ENCODE measurements around the gene SEMA3B.
"Not testable (repeated sequence)": the region's sequence is repeated elsewhere in the genome, so short reads cannot be mapped to it uniquely, and the experiment has no call there.

SEMA3B gene

DNA sequence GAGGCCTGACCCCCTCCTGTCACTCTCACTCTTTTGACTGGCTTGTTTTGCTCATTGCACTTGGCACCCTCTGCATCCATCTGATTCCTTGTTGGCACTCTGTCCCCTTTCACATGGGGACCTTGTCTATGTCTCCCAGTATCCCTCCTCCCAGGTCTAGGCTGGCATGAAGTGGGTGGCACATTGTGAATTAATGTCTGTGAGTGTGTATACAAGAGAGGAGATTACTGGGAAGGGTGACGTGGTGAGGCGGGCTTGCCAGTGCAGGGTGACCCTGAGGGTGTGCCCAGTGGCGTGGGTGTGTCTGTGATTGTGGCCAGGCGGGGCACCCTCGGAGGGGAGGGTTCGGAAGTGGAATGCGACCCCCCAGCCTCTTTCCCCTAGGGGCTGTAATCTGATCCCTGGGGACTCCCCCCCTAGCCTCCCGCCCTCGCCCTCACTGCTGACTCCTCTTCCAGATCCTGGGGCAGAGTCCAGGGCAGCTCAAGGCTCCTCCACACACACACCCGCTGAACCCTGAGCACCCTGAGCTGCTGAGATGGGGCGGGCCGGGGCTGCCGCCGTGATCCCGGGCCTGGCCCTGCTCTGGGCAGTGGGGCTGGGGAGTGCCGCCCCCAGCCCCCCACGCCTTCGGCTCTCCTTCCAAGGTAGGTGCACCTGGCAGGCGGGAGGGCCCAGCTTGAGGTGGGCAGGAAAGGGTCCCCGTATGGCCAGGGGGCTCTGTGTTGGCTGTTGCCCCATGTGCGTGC lies at the start of gene SEMA3B:
SEMA3B (plus strand) TSS at position 445 of the 749 bp plus-strand sequence; CDS start at position 539, 94 bp downstream.
- DNase-seq: no peak

DNA sequence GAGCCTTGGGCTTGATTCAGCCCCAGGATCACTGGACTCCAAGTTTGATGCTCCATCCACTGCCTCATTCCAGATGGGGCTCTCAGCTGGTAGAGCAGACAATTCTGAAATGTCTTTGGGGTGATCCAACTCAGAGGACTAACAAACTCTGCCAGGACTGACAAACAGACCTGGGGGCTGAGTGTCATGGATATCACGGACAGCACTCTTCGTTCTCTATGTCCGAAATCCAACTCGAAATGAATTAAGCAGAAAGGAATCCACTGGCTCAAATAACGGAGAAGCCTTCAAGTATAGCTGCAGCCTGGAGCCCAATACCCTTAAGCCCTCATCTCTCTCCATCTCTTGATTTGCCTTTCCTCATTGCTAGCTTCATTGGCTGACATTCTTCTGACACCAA lies 49.7 kb upstream of the SEMA3B start:
- no peak for DNase-seq

DNA sequence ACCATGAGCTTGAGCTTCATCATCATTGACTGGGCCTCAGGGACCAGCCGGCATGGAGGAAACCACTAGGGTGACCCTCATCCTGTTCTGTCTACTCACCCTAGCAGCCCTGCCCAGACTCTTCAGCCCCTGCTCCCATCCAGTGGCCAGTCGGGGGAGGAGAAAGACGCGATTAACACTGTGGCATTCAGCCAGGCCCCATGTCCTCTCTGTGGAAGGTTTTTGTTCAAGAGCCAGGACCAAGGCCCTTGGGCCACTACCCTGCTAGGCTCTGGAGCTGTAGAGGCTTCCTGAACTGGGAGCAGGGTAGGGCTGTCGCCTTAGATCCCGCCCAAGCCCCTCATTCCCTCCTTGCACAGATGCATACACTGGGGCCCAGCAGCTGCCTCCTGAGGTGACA lies 48.8 kb upstream of the SEMA3B start:
- DNase-seq: no peak

- DNase-seq: no peak
These were observed 47.9 kb upstream of the SEMA3B start for GRCh38 chr3:50221051-50221410.

GRCh38 chr3:50221411-50222168 lies 47.4 kb upstream of the SEMA3B start:
- DNase-seq: no peak

GRCh38 chr3:50222169-50222528 lies 46.8 kb upstream of the SEMA3B start:
- no peak for DNase-seq

DNA sequence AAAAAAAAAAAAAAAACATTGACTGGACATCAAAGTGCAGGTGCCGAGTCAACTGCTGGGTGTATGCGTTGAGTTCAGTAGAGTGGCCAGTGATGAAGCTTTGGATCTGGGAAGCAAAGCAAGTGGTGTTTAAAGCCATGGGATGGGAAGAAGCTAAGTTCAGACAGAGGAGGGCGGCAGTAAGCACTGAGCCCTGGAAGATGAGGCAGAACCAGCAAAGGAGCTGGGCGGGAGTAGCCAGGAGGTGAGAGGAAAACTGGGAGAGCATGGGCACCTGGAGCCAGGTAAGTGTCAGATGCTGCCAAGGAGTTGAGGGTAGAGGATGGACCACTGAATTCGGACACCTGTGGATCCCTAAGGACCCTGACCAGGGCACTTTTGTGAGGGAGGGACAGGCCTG lies 44.3 kb upstream of the SEMA3B start:
- no peak for DNase-seq

DNA sequence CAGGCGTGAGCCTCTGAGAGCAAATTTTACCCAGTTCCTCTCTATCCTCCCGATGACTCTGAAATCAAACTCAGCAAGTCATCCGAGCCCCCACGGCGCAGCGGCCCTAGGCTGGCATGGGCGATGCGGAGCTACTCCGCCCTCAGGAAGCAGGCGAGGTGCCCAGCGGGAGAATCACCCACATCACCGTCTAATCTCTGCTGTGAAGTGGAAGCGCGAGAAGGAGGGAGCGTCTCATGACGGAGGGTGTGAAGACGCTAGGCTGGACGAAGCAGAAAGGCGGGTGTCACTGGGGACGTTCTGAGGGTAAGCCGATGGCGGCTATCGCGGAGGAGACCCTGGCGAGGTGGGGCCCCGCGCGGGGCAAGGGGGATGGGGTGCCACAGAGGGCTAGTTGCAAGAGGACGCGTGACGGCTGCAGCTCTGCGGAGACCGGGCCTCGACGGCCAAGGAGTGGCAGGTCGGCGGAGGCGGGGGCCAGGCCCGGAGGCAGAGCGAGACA lies 42.0 kb upstream of the SEMA3B start:
- DNase-seq: no peak

GRCh38 chr3:50227390-50228183 lies 41.4 kb upstream of the SEMA3B start:
- DNase-seq: peak; percentile 52

- DNase-seq: not testable (repeated sequence)
These were observed 40.7 kb upstream of the SEMA3B start for GRCh38 chr3:50228184-50228763.

DNA sequence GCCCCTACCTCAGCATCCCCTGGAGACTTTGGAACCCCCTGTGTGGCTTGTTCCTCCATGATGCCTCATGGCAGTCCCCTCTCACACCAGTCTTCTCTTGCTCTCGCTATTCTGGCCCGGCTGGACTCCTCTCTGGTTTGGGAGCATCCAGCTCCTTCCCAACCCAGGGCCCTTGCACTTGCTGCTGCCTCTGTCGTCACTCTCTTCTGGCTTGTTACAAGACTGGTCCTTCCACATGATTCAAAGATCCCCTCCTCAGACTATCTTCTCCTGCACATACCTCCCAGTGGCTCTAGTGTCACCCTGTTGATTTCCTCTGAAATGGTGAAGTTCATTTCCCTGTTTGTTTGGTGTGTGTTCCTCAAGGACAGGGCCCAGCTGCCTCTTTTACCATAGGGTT lies 39.5 kb upstream of the SEMA3B start:
- no peak for DNase-seq

- DNase-seq: no peak
These were observed 38.7 kb upstream of the SEMA3B start for GRCh38 chr3:50230104-50230793.

GRCh38 chr3:50230794-50231125 lies 38.2 kb upstream of the SEMA3B start:
- DNase-seq: no peak

- DNase-seq: no peak
These were observed 37.4 kb upstream of the SEMA3B start for GRCh38 chr3:50231581-50231980.

GRCh38 chr3:50232303-50232702 lies 36.6 kb upstream of the SEMA3B start:
- DNase-seq: no peak

GRCh38 chr3:50233176-50233575 lies 35.8 kb upstream of the SEMA3B start:
- DNase-seq: no peak

DNA sequence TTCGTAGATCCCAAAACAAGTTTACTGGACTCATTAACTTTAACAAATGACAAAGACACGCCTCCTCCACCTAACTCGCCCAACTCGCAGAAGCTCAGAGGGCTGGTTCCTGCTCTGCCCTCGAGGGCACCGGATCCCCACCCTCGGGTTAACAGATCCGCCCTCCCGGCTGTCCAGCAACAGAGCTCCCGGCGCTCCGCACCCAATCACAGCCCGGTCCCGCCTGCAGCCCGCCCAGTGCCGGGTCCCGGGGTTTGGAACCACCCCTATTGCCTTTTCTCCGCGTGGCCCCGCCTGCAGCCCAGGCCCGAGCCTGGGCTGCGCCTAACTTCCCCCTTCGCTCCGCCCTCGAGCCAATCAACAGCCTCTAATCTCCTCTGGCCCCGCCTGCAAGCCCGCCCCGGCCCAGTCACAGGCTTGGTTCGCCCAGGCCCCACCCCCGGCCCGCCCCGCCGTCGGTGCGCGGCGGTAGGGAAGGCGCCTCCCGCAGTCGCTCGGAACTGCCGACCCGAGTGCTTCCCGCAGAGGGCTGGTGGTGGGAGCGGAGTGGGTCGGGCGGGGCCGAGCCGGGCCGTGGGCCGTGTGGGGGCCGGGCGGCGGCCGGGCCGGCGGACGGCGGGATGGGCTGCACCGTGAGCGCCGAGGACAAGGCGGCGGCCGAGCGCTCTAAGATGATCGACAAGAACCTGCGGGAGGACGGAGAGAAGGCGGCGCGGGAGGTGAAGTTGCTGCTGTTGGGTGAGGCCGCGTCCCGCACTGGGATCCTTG lies 33.0 kb upstream of the SEMA3B start, which contains the start of gene GNAI2:
GNAI2 (plus strand) TSS at position 489 of the 768 bp plus-strand sequence; CDS start at position 621, 132 bp downstream.
- peak; percentile 76 for DNase-seq

DNA sequence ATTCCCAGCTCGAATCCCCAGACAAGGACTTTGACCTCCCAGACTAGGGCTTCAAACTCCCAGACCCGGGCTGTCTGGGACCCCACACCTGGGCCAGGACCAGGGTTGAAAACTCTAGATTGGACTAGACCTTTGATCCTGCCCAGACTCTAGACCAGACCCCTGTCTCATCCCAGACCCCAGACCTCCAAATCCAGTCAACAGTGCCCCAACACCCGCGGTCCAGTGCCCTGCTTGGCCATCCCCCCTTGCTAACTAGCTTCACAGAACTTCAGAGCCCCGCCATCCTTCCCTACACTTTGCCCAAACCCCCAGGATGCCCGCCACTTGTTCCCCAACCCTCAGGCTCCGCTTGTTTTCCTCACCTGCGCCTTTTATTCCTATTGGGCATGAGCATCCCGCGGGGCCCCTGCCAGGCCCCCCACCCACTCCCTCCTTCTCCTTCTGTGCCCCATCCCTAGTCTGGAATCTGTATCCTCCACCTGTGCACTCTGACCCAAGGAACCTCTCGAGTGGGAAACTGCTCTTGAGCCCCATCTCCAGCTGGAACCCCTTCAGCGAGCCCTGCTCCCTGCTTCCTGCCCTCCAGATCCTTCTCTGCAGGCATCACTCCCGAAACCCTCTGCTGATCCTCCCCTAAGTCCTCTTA lies 32.3 kb upstream of the SEMA3B start:
- no peak for DNase-seq

- DNase-seq: no peak
These were observed 31.8 kb upstream of the SEMA3B start for GRCh38 chr3:50237133-50237651.

- no peak for DNase-seq
These were observed 31.0 kb upstream of the SEMA3B start for GRCh38 chr3:50237754-50238548.
